Activated gamma-delta T cell treated with anti-CD3 and anti-CD28 coated beads, Interleukin-2, amount 50 U/mL, for 16 hours (primary cell): ENCODE measurements around the gene ANXA8.
"Not testable (repeated sequence)": the region's sequence is repeated elsewhere in the genome, so short reads cannot be mapped to it uniquely, and the experiment has no call there.

Experiments used
- DNase-seq: peaks from one replicate; pipeline ENCODE4 v3.0.0-alpha.2; 2020; ENCODE audit warnings: low read depth

Gene ANXA8

GRCh38 chr10:47462577-47463358, 21.1 kb downstream of the ANXA8 start:
- DNase-seq = not testable (repeated sequence)

- DNase-seq = not testable (repeated sequence)
Observed at GRCh38 chr10:47461261-47461687, 22.6 kb downstream of the ANXA8 start.

- no peak for DNase-seq
Observed at GRCh38 chr10:47458466-47459154, 25.3 kb downstream of the ANXA8 start.

GRCh38 chr10:47457826-47458225, 26.1 kb downstream of the ANXA8 start:
- DNase-seq = no peak

GRCh38 chr10:47457528-47457820, 26.4 kb downstream of the ANXA8 start:
- no peak for DNase-seq

- DNase-seq = no peak
Observed at GRCh38 chr10:47456794-47457527, 27.0 kb downstream of the ANXA8 start.

GRCh38 chr10:47456079-47456785, 27.7 kb downstream of the ANXA8 start:
- DNase-seq = no peak

GRCh38 chr10:47455350-47456078, 28.4 kb downstream of the ANXA8 start:
- not testable (repeated sequence) for DNase-seq

GRCh38 chr10:47454780-47455058, 29.2 kb downstream of the ANXA8 start:
- no peak for DNase-seq

GRCh38 chr10:47454008-47454779, 29.7 kb downstream of the ANXA8 start:
- no peak for DNase-seq

- DNase-seq = no peak
Observed at GRCh38 chr10:47453141-47454007, 30.5 kb downstream of the ANXA8 start.

- DNase-seq = no peak
Observed at GRCh38 chr10:47452495-47453140, 31.3 kb downstream of the ANXA8 start.

GRCh38 chr10:47451998-47452494, 31.9 kb downstream of the ANXA8 start:
- DNase-seq = no peak

- no peak for DNase-seq
Observed at GRCh38 chr10:47451273-47451997, 32.5 kb downstream of the ANXA8 start.

- DNase-seq = no peak
Observed at GRCh38 chr10:47450442-47450841, 33.5 kb downstream of the ANXA8 start.

GRCh38 chr10:47449979-47450378, 33.9 kb downstream of the ANXA8 start:
- no peak for DNase-seq

GRCh38 chr10:47449102-47449978, 34.6 kb downstream of the ANXA8 start:
- DNase-seq = no peak

- no peak for DNase-seq
Observed at GRCh38 chr10:47447705-47448104, 36.2 kb downstream of the ANXA8 start.
